Fibroblast of lung (primary cell): ENCODE measurements around the gene SCN5A. TPM values are rescaled to one million over a fixed set of nuclear protein-coding genes. Genes with fewer than 3 reads are reported as not detected.

ENCODE experiments used
- DNase-seq, 2 donors: peaks; one replicate each; pipeline versions ENCODE4 v3.0.0 to v3.0.0-alpha.2; 2010; ENCODE audit warnings: low read depth in 2 of 2
- H2AFZ ChIP-seq: 2 replicates; pipeline ENCODE4 v1.5.1; 2012; ENCODE audit warnings: low read length, control low read depth, inconsistent platforms
- H3K27ac ChIP-seq: 2 replicates; pipeline ENCODE4 v1.5.1; 2011; ENCODE audit warnings: low read length, control low read depth; ENCODE audit not compliant: insufficient read depth
- H3K27me3 ChIP-seq: 2 replicates; pipeline ENCODE4 v1.5.1; 2011; ENCODE audit warnings: mild to moderate bottlenecking, low read length; ENCODE audit not compliant: control insufficient read depth, insufficient read depth
- H3K36me3 ChIP-seq: 2 replicates; pipeline ENCODE4 v1.5.1; 2011; ENCODE audit warnings: low read length; ENCODE audit not compliant: control insufficient read depth, insufficient read depth
- H3K4me1 ChIP-seq: 2 replicates; pipeline ENCODE4 v1.5.1; 2011; ENCODE audit warnings: low read length; ENCODE audit not compliant: control insufficient read depth, insufficient read depth; ENCODE audit errors: extremely low read depth
- H3K4me2 ChIP-seq: 2 replicates; pipeline ENCODE4 v1.5.1; 2011; ENCODE audit warnings: low read length, control low read depth; ENCODE audit not compliant: insufficient read depth; ENCODE audit errors: extremely low read depth
- H3K4me3 ChIP-seq, 4 experiments: fragments of 200-600 bp in 1 of 4; sonication (generic) in 1 of 4; replicated peaks in 1 of 4; 2 replicates each; pipeline ENCODE4 v1.5.1; 2011 to 2016; ENCODE audit warnings: low read length in 4 of 4, low read depth in 3 of 4, mild to moderate bottlenecking in 3 of 4, control low read depth in 2 of 4, inconsistent platforms in 1 of 4, mixed read lengths in 1 of 4; ENCODE audit not compliant: insufficient read depth in 1 of 4; ENCODE audit errors: control extremely low read depth in 1 of 4
- H3K79me2 ChIP-seq: 2 replicates; pipeline ENCODE4 v1.5.1; 2012; ENCODE audit warnings: mild to moderate bottlenecking, low read length, inconsistent platforms; ENCODE audit not compliant: control insufficient read depth, insufficient read depth
- H3K9ac ChIP-seq: 2 replicates; pipeline ENCODE4 v1.5.1; 2011; ENCODE audit warnings: mild to moderate bottlenecking, low read length, control low read depth; ENCODE audit not compliant: insufficient read depth
- H3K9me3 ChIP-seq: 2 replicates; pipeline ENCODE4 v1.5.1; 2012; ENCODE audit warnings: low read depth, low read length; ENCODE audit not compliant: control insufficient read depth, insufficient read depth
- H4K20me1 ChIP-seq: 2 replicates; pipeline ENCODE4 v1.5.1; 2011; ENCODE audit warnings: low read length; ENCODE audit not compliant: control insufficient read depth, insufficient read depth; ENCODE audit errors: extremely low read depth
- EZH2 ChIP-seq: IDR thresholded peaks from 2 replicates; pipeline ENCODE4 v1.5.1; 2012; ENCODE audit warnings: low read length, control low read depth, mild to moderate bottlenecking; ENCODE audit errors: missing control alignments
- polyA plus RNA-seq, 2 donors: library from polyadenylated mRNA; depleted of rRNA in 1 of 2; stranded (reverse) in 1 of 2; unstranded in 1 of 2; fragments of >200 nt; gene quantifications; 2 replicates each; pipeline ENCODE4 v1.2.1, GENCODE V29; 2011 to 2012; ENCODE audit warnings: missing spikeins in 1 of 2
- total RNA-seq: library from RNA; depleted of rRNA; stranded (reverse); fragments of >200 nt; gene quantifications from 2 replicates; pipeline ENCODE4 v1.2.1, GENCODE V29; 2014
- TF ChIP-seq, protein P1 (sequence below), 2 donors: IDR thresholded peaks in 1 of 2; conservative IDR thresholded peaks in 1 of 2; 1 replicate in 1 of 2; 2 replicates in 1 of 2; pipeline ENCODE4 v1.5.1; 2011 to 2012; ENCODE audit warnings: low read length in 2 of 2, control low read depth in 1 of 2, inconsistent platforms in 1 of 2, low read depth in 1 of 2, mild to moderate bottlenecking in 1 of 2

Gene SCN5A
- total and polyA plus RNA-seq, 2 donors (not counting 1 experiment from before 2014, with no cell fraction given): 0.27 to 0.50 TPM

- Histone ChIP-seq H3K79me2 (no peaks in the 10 kb centered on the region), H4K20me1 (no peaks in the 10 kb centered on the region), H3K4me3 (no peak overlapping the region), H3K36me3 (no peaks in the 10 kb centered on the region), H2AFZ (no peak overlapping the region), H3K4me2 (no peak overlapping the region), H3K9ac (no peak overlapping the region), H3K9me3 (no peaks in the 10 kb centered on the region), H3K27me3 (no peaks in the 10 kb centered on the region), H3K4me1 (no peaks in the 10 kb centered on the region), H3K27ac (no peak overlapping the region)
- no peak for TF ChIP-seq EZH2
- TF ChIP-seq, protein P1, sequence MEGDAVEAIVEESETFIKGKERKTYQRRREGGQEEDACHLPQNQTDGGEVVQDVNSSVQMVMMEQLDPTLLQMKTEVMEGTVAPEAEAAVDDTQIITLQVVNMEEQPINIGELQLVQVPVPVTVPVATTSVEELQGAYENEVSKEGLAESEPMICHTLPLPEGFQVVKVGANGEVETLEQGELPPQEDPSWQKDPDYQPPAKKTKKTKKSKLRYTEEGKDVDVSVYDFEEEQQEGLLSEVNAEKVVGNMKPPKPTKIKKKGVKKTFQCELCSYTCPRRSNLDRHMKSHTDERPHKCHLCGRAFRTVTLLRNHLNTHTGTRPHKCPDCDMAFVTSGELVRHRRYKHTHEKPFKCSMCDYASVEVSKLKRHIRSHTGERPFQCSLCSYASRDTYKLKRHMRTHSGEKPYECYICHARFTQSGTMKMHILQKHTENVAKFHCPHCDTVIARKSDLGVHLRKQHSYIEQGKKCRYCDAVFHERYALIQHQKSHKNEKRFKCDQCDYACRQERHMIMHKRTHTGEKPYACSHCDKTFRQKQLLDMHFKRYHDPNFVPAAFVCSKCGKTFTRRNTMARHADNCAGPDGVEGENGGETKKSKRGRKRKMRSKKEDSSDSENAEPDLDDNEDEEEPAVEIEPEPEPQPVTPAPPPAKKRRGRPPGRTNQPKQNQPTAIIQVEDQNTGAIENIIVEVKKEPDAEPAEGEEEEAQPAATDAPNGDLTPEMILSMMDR (conservative IDR thresholded peaks at IDR 0.05 in 1 of 2, IDR thresholded peaks at IDR 0.05 in 1 of 2; ENCODE audit: low read depth in 1 of 2, low read length in 2 of 2): no peak
- no peak for DNase-seq
Observed at GRCh38 chr3:38637906-38638305, 11.6 kb downstream of the SCN5A start.

GRCh38 chr3:38636881-38637280 is 12.6 kb downstream of the SCN5A start:
- Histone ChIP-seq H2AFZ (no peak overlapping the region), H3K27me3 (no peaks in the 10 kb centered on the region), H4K20me1 (no peaks in the 10 kb centered on the region), H3K4me1 (no peaks in the 10 kb centered on the region), H3K36me3 (no peaks in the 10 kb centered on the region), H3K27ac (no peak overlapping the region), H3K79me2 (no peaks in the 10 kb centered on the region), H3K9ac (no peak overlapping the region), H3K4me2 (no peak overlapping the region), H3K4me3 (no peak overlapping the region), H3K9me3 (no peaks in the 10 kb centered on the region)
- TF ChIP-seq, protein P1 (conservative IDR thresholded peaks at IDR 0.05 in 1 of 2, IDR thresholded peaks at IDR 0.05 in 1 of 2; ENCODE audit: low read depth in 1 of 2, low read length in 2 of 2): no peak
- no peak for TF ChIP-seq EZH2
- no peak for DNase-seq

- no peak for DNase-seq
- no peak overlapping the region for H3K9ac ChIP-seq
- H3K27me3 ChIP-seq: no peaks in the 10 kb centered on the region
- no peak overlapping the region for H3K27ac ChIP-seq
- TF ChIP-seq, protein P1 (conservative IDR thresholded peaks at IDR 0.05 in 1 of 2, IDR thresholded peaks at IDR 0.05 in 1 of 2; ENCODE audit: low read depth in 1 of 2, low read length in 2 of 2): no peak
- no peak for TF ChIP-seq EZH2
- no peaks in the 10 kb centered on the region for H3K4me1 ChIP-seq
- H3K36me3 ChIP-seq: no peaks in the 10 kb centered on the region
- no peak overlapping the region for H3K4me3 ChIP-seq
- H3K4me2 ChIP-seq: no peak overlapping the region
- H3K79me2 ChIP-seq: no peaks in the 10 kb centered on the region
- no peaks in the 10 kb centered on the region for H4K20me1 ChIP-seq
- no peak overlapping the region for H2AFZ ChIP-seq
- H3K9me3 ChIP-seq: no peaks in the 10 kb centered on the region
Observed at GRCh38 chr3:38636464-38636863, 13.0 kb downstream of the SCN5A start.
